ENCODE results near the gene AAK1.

DNA sequence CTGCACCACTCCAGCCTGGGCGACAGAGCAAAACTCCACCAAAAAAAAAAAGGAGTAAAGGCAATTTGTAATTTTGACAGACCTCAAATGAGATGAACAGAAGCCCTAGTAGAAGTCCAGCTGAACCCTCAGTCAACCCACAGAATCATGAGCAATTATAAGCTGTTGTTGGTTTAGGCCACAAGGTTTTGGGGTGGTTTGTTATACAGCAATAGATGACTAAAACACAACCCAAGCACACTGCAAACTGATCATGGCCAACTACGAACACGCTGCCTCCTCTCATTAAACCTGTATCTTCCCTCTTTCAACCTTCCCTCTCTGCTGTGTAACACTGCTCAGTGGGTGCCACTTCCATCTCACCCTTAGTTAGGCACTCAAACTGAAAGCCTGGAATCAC, 22.1 kb downstream of the AAK1 start:
- TF ChIP-seq, protein P1, sequence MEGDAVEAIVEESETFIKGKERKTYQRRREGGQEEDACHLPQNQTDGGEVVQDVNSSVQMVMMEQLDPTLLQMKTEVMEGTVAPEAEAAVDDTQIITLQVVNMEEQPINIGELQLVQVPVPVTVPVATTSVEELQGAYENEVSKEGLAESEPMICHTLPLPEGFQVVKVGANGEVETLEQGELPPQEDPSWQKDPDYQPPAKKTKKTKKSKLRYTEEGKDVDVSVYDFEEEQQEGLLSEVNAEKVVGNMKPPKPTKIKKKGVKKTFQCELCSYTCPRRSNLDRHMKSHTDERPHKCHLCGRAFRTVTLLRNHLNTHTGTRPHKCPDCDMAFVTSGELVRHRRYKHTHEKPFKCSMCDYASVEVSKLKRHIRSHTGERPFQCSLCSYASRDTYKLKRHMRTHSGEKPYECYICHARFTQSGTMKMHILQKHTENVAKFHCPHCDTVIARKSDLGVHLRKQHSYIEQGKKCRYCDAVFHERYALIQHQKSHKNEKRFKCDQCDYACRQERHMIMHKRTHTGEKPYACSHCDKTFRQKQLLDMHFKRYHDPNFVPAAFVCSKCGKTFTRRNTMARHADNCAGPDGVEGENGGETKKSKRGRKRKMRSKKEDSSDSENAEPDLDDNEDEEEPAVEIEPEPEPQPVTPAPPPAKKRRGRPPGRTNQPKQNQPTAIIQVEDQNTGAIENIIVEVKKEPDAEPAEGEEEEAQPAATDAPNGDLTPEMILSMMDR (conservative IDR thresholded peaks at IDR 0.05 in 1 of 2, IDR thresholded peaks at IDR 0.05 in 1 of 2; ENCODE audit: extremely low read depth in 1 of 2, insufficient read depth in 1 of 2, low read depth in 1 of 2, low read length in 2 of 2), result no peak
- no peak for TF ChIP-seq EZH2 (IDR thresholded peaks at IDR 0.05; ENCODE audit: borderline replicate concordance, low read length)
